H9 (cell line): ENCODE data around the gene EFTUD2. TPM values are rescaled to one million over a fixed set of nuclear protein-coding genes. Genes with fewer than 3 reads are reported as not detected.
A peak's percentile ranks its signal among the peaks of the same experiment; 100 is the strongest.

Experiments used
- DNase-seq: peaks from one replicate; pipeline ENCODE4 v3.0.0-alpha.2; 2017
- H2AFZ ChIP-seq: one replicate; pipeline ENCODE4 v1.6.1; 2013; ENCODE audit warnings: mild to moderate bottlenecking, low read length, control low read depth, moderate library complexity
- H2AK5ac ChIP-seq: 2 replicates; pipeline ENCODE4 v1.6.1; 2013; ENCODE audit warnings: low read length, control low read depth, mixed read lengths; ENCODE audit not compliant: insufficient read length
- H2BK120ac ChIP-seq: one replicate; pipeline ENCODE4 v1.6.1; 2013; ENCODE audit warnings: low read depth, mild to moderate bottlenecking, low read length, control low read depth, inconsistent platforms; ENCODE audit not compliant: poor library complexity, severe bottlenecking
- H2BK12ac ChIP-seq: 2 replicates; pipeline ENCODE4 v1.6.1; 2013; ENCODE audit warnings: low read length, control low read depth, mixed read lengths, low read depth; ENCODE audit not compliant: insufficient read length
- H2BK15ac ChIP-seq: 2 replicates; pipeline ENCODE4 v1.6.1; 2013; ENCODE audit warnings: low read depth, low read length, control low read depth
- H2BK20ac ChIP-seq: one replicate; pipeline ENCODE4 v1.6.1; 2013; ENCODE audit warnings: low read depth, mild to moderate bottlenecking, low read length, control low read depth, inconsistent platforms; ENCODE audit not compliant: poor library complexity, severe bottlenecking
- H2BK5ac ChIP-seq: 2 replicates; pipeline ENCODE4 v1.6.1; 2013; ENCODE audit warnings: low read length, control low read depth, mixed read lengths; ENCODE audit not compliant: insufficient read length
- H3K14ac ChIP-seq: 2 replicates; pipeline ENCODE4 v1.6.1; 2013; ENCODE audit warnings: low read length, control low read depth; ENCODE audit not compliant: insufficient read depth
- H3K18ac ChIP-seq: 2 replicates; pipeline ENCODE4 v1.6.1; 2013; ENCODE audit warnings: low read depth, mild to moderate bottlenecking, mixed read lengths, low read length, control low read depth; ENCODE audit not compliant: insufficient read length
- H3K23ac ChIP-seq: 2 replicates; pipeline ENCODE4 v1.6.1; 2013; ENCODE audit warnings: low read length, control low read depth, mixed read lengths, low read depth; ENCODE audit not compliant: insufficient read length
- H3K23me2 ChIP-seq: 2 replicates; pipeline ENCODE4 v1.6.1; 2013; ENCODE audit warnings: low read depth, mild to moderate bottlenecking, mixed read lengths, low read length, control low read depth; ENCODE audit not compliant: insufficient read length, poor library complexity, severe bottlenecking
- H3K27ac ChIP-seq: 2 replicates; pipeline ENCODE4 v1.5.1; 2013; ENCODE audit warnings: low read length, control low read depth, mixed read lengths, low read depth; ENCODE audit not compliant: insufficient read length
- H3K27me3 ChIP-seq: 2 replicates; pipeline ENCODE4 v1.6.1; 2013; ENCODE audit warnings: low read length, control low read depth, inconsistent platforms; ENCODE audit not compliant: insufficient read depth
- H3K4ac ChIP-seq: 2 replicates; pipeline ENCODE4 v1.6.1; 2013; ENCODE audit warnings: low read depth, mild to moderate bottlenecking, control low read depth, inconsistent platforms, low read length, moderate library complexity
- H3K4me1 ChIP-seq: 2 replicates; pipeline ENCODE4 v1.6.1; 2013; ENCODE audit warnings: low read length, control low read depth, inconsistent platforms; ENCODE audit not compliant: insufficient read depth
- H3K4me2 ChIP-seq: 2 replicates; pipeline ENCODE4 v1.6.1; 2013; ENCODE audit warnings: low read length, control low read depth, mixed read lengths; ENCODE audit not compliant: insufficient read length, insufficient read depth
- H3K56ac ChIP-seq: 2 replicates; pipeline ENCODE4 v1.6.1; 2013; ENCODE audit warnings: low read depth, mild to moderate bottlenecking, mixed read lengths, low read length, control low read depth; ENCODE audit not compliant: insufficient read length
- H3K79me1 ChIP-seq: 2 replicates; pipeline ENCODE4 v1.6.1; 2013; ENCODE audit warnings: low read depth, mild to moderate bottlenecking, moderate library complexity, low read length, control low read depth, inconsistent platforms; ENCODE audit not compliant: insufficient read depth, poor library complexity, severe bottlenecking
- H3K79me2 ChIP-seq: 2 replicates; pipeline ENCODE4 v1.6.1; 2013; ENCODE audit warnings: low read length, control low read depth, inconsistent platforms; ENCODE audit not compliant: insufficient read depth
- H3K9ac ChIP-seq: 2 replicates; pipeline ENCODE4 v1.6.1; 2013; ENCODE audit warnings: low read length, control low read depth, mixed read lengths; ENCODE audit not compliant: insufficient read length; ENCODE audit errors: extremely low read depth
- H3K9me3 ChIP-seq: one replicate; pipeline ENCODE4 v1.6.1; 2013; ENCODE audit warnings: low read depth, low read length, inconsistent platforms; ENCODE audit not compliant: control insufficient read depth
- H3T11ph ChIP-seq: one replicate; pipeline ENCODE4 v1.6.1; 2013; ENCODE audit warnings: mild to moderate bottlenecking, low read length, control low read depth, inconsistent platforms
- H4K20me1 ChIP-seq: one replicate; pipeline ENCODE4 v1.6.1; 2013; ENCODE audit not compliant: control insufficient read depth, insufficient read length, insufficient read depth
- H4K5ac ChIP-seq: 2 replicates; pipeline ENCODE4 v1.6.1; 2013; ENCODE audit warnings: low read depth, mild to moderate bottlenecking, mixed read lengths, low read length, control low read depth; ENCODE audit not compliant: insufficient read length
- H4K8ac ChIP-seq: replicated peaks from 2 replicates; pipeline ENCODE4 v1.6.1; 2013; ENCODE audit warnings: low read length, control low read depth, mixed read lengths, low read depth; ENCODE audit not compliant: insufficient read length
- H4K91ac ChIP-seq: 2 replicates; pipeline ENCODE4 v1.6.1; 2013; ENCODE audit warnings: low read depth, mild to moderate bottlenecking, moderate library complexity, mixed read lengths, low read length, control low read depth; ENCODE audit not compliant: insufficient read length
- H3K27ac Mint-ChIP-seq, 3 experiments: 2 replicates in 2 of 3; 3 replicates in 1 of 3; pipeline ENCODE4 v1.8.0; 2020 to 2021; ENCODE audit warnings: mixed read lengths in 3 of 3, mild to moderate bottlenecking in 1 of 3, moderate library complexity in 1 of 3
- H3K27me3 Mint-ChIP-seq: 2 replicates; pipeline ENCODE4 v1.8.0; 2021; ENCODE audit warnings: low read depth, mild to moderate bottlenecking, moderate library complexity, mixed read lengths
- H3K36me3 Mint-ChIP-seq, 3 experiments: 2 replicates in 2 of 3; 3 replicates in 1 of 3; pipeline ENCODE4 v1.8.0; 2020 to 2021; ENCODE audit warnings: low read depth in 3 of 3, mixed read lengths in 3 of 3; ENCODE audit not compliant: insufficient read depth in 1 of 3
- H3K4me1 Mint-ChIP-seq, 2 experiments: 2 replicates each; pipeline ENCODE4 v1.8.0; 2020; ENCODE audit warnings: mixed read lengths in 2 of 2
- H3K4me3 Mint-ChIP-seq, 2 experiments: 2 replicates in 1 of 2; 3 replicates in 1 of 2; pipeline ENCODE4 v1.8.0; 2020 to 2021; ENCODE audit warnings: mild to moderate bottlenecking in 2 of 2, mixed read lengths in 2 of 2, moderate library complexity in 1 of 2
- H3K9me3 Mint-ChIP-seq, 2 experiments: 2 replicates in 1 of 2; 3 replicates in 1 of 2; pipeline ENCODE4 v1.8.0; 2020; ENCODE audit warnings: mild to moderate bottlenecking in 2 of 2, mixed read lengths in 2 of 2, moderate library complexity in 1 of 2
- CTCF ChIP-seq: fragments of 200-600 bp; sonication (generic); conservative IDR thresholded peaks from 3 replicates; pipeline ENCODE4 v1.8.0; 2021; ENCODE audit warnings: antibody characterized with exemption, mild to moderate bottlenecking
- WGBS: extraction: QIAGEN DNeasy Blood & Tissue Kit; methylation state at CpG from one replicate; pipeline ENCODE4 v1.1.7; 2013; ENCODE audit warnings: missing lambda C conversion rate, low lambda C conversion rate, mixed read lengths; ENCODE audit not compliant: insufficient read length; ENCODE audit errors: extremely low coverage; 5-methylcytosine and 5-hydroxymethylcytosine counted together
- total RNA-seq: library from RNA; stranded (reverse); gene quantifications from 2 replicates; pipeline ENCODE4 v1.2.1, GENCODE V29; 2021

The EFTUD2 gene
- total RNA-seq, 1 experiment from 2014 or later = 150 TPM

GRCh38 chr17:44878627-44879221 lies 20.5 kb downstream of the EFTUD2 start:
- H4K91ac ChIP-seq = no peak overlapping the region
- Mint-ChIP-seq H3K4me3 (no peak overlapping the region), H3K4me1 (no peaks in the 10 kb centered on the region), H3K36me3 (peaks cover 38 to 86% (median 72%) of the 10 kb centered on the region in 3 experiments), H3K27me3 (no peaks in the 10 kb centered on the region), H3K27ac (no peak overlapping the region), H3K9me3 (no peaks in the 10 kb centered on the region)
- no peak overlapping the region for H3K23ac ChIP-seq
- no peak overlapping the region for H2AFZ ChIP-seq
- H4K8ac ChIP-seq = no peak overlapping the region
- no peaks in the 10 kb centered on the region for H3K4me1 ChIP-seq
- no peaks in the 10 kb centered on the region for H3K79me1 ChIP-seq
- H2BK20ac ChIP-seq = no peak overlapping the region
- H2AK5ac ChIP-seq = no peak overlapping the region
- H3K9me3 ChIP-seq = no peaks in the 10 kb centered on the region
- no peak overlapping the region for H3K9ac ChIP-seq
- no peak overlapping the region for H3K14ac ChIP-seq
- H2BK15ac ChIP-seq = no peak overlapping the region
- no peak overlapping the region for H3K56ac ChIP-seq
- no peaks in the 10 kb centered on the region for H3K79me2 ChIP-seq
- no peak for DNase-seq
- H3K27ac ChIP-seq = no peak overlapping the region
- H4K20me1 ChIP-seq = no peaks in the 10 kb centered on the region
- no peak overlapping the region for H3K18ac ChIP-seq
- H2BK12ac ChIP-seq = no peak overlapping the region
- H3K27me3 ChIP-seq = no peaks in the 10 kb centered on the region
- TF ChIP-seq CTCF = peak; percentile 75
- no peak overlapping the region for H4K5ac ChIP-seq
- no peak overlapping the region for H2BK120ac ChIP-seq
- no peak overlapping the region for H3T11ph ChIP-seq
- H3K4me2 ChIP-seq = no peak overlapping the region
- no peak overlapping the region for H2BK5ac ChIP-seq
- WGBS = no CpG with 5 or more reads among the region's 6 CpGs
- H3K23me2 ChIP-seq = no peaks in the 10 kb centered on the region
- no peak overlapping the region for H3K4ac ChIP-seq
